Mucosa of descending colon (tissue), 3 donors: Measurements from ENCODE around the gene EGFLAM. TPM values are rescaled to one million over a fixed set of nuclear protein-coding genes. Genes with fewer than 3 reads are reported as not detected.

Source experiments
- ATAC-seq: fragments of 200-7000 bp; cut with Tn5 transposase; one replicate; pipeline ENCODE4 v1.9.1; 2020; ENCODE audit warnings: mild to moderate bottlenecking, moderate library complexity
- DNase-seq, 3 donors: peaks; one replicate each; pipeline ENCODE4 v3.0.0-alpha.2; 2020
- H3K36me3 ChIP-seq: fragments of 200-600 bp; one replicate; pipeline ENCODE4 v1.8.0; 2021; ENCODE audit warnings: low read depth, mild to moderate bottlenecking
- H3K4me1 ChIP-seq: fragments of 200-600 bp; one replicate; pipeline ENCODE4 v1.8.0; 2021; ENCODE audit warnings: low read depth, mild to moderate bottlenecking
- H3K4me3 ChIP-seq: fragments of 200-600 bp; one replicate; pipeline ENCODE4 v1.8.0; 2021; ENCODE audit warnings: mild to moderate bottlenecking
- H3K9me3 ChIP-seq: fragments of 200-600 bp; one replicate; pipeline ENCODE4 v1.8.0; 2021; ENCODE audit warnings: mild to moderate bottlenecking
- CTCF ChIP-seq: fragments of 200-600 bp; IDR thresholded peaks from one replicate; pipeline ENCODE4 v1.8.0; 2022; ENCODE audit warnings: antibody characterized with exemption, mild to moderate bottlenecking
- intact Hi-C, 2 donors: fragments of 100-400 bp; cut with DNase I in 1 of 2; cut with micrococcal nuclease in 1 of 2; formaldehyde crosslinking; loops; one replicate each; pipeline versions ENCODE4 v1.11.0 to v1.11.1; 2022; cut with DNase I, micrococcal nuclease
- total RNA-seq, 3 donors: library from RNA; stranded (reverse); fragmentation: NEBNext Ultra II Directional in 2 of 3; extraction: Animal tissue kit (Norgen Biotek cat#: 25700) in 2 of 3; gene quantifications; one replicate each; pipeline versions ENCODE4 v1.2.1 to v1.2.4, GENCODE V29; 2021 to 2023
- donor health status: DM: no; HTN: no; CAD: no; lungs with moderate emphysema.
- donor health status: DM: no; HTN: no; CAD: no.
- donor health status: DM: no; HTN: yes; CAD: no.

EGFLAM gene
- total RNA-seq, 3 donors from 2014 or later, result 0.46 to 2.1 (median 0.84) TPM

GRCh38 chr5:38347040-38347763 is 88.8 kb downstream of the EGFLAM start:
- no peak for TF ChIP-seq CTCF
- H3K4me3 ChIP-seq, result no peak overlapping the region
- H3K4me1 ChIP-seq, result no peaks in the 10 kb centered on the region
- ATAC-seq (no peak), DNase-seq (no peak)
- H3K36me3 ChIP-seq, result no peaks in the 10 kb centered on the region
- intact Hi-C loops, result no loop called here
- H3K9me3 ChIP-seq, result no peaks in the 10 kb centered on the region

DNA sequence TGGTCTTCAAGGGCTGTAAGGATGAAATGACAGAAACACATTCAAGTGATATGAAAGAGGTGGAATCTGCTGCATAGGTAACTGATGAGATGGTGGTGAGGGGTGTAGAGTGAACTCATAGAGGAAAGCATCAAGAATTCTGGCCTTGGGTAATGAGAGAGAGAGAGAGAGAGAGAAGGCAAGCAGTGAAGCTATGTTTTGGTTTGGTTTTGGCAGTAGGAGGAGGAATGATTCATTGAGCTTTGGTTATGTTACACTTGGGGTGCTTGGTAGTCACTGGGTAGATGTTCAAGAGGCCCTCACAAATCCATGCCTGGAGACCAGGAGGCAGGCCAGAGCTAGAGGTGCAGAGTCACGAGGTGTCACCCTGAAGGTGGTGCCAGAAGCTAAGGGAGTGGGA is 89.5 kb downstream of the EGFLAM start:
- intact Hi-C loops, result no loop called here
- Histone ChIP-seq H3K9me3 (no peaks in the 10 kb centered on the region), H3K4me1 (no peaks in the 10 kb centered on the region), H3K4me3 (no peak overlapping the region), H3K36me3 (no peaks in the 10 kb centered on the region)
- no peak for ATAC-seq
- DNase-seq, result no peak
- TF ChIP-seq CTCF, result no peak

DNA sequence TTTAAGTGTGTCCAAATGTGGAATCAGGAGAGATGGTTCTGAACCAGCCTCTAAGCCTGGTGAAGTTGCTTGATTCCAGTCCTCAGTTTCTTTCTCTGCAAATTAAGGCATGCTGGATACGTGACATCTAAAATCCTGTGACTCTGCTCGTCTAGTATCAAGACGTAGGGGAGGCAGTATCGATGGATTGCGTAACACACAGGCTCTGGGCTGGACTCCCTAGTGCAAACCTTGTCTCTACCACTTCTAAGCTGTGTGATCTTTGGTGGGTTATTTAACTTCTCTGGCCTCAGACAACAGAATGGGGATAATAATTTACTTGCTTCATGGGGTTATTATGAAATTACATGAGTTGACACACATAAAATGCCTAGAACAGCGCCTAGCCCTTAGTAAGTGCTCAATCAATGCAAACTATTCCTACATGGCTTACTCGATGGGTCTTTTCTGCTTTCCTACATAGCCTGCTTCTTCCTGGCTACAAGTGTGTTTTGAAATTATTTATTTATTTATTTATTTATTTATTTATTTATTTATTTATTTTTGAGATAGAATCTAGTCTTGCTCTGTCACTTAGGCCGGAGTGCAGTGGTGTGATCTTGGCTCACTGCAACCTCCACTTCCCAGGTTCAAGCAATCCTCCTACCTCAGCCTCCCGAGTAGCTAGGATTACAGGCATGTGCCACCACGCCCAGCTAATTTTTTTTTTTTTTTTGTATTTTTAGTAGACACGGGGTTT is 102.1 kb downstream of the EGFLAM start:
- intact Hi-C loops, result no loop called here
- Histone ChIP-seq H3K9me3 (no peaks in the 10 kb centered on the region), H3K4me1 (no peaks in the 10 kb centered on the region), H3K36me3 (no peaks in the 10 kb centered on the region), H3K4me3 (no peak overlapping the region)
- ATAC-seq (no peak), DNase-seq (no peak)
- TF ChIP-seq CTCF, result no peak

DNA sequence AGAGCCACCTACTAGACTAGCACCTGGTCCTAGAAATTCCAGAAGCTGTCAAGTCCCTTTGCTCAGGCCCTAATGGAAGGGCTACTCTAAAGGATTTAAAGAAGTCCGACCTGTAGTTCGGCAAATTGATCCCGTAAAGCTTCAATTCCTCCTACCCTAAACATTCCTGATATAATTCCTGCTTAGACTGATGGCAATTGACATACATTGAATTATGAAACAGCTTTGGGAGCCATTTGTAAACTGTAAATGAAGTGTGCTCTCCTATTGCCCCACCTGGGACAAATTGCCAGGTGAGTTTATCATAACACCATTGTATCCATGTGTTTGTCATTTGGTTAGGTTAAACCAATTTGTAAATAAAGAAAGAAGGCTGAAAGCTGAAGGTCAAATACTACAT is 104.4 kb downstream of the EGFLAM start:
- ATAC-seq (no peak), DNase-seq (no peak)
- Histone ChIP-seq H3K36me3 (no peaks in the 10 kb centered on the region), H3K4me3 (no peak overlapping the region), H3K9me3 (no peaks in the 10 kb centered on the region), H3K4me1 (no peaks in the 10 kb centered on the region)
- no peak for TF ChIP-seq CTCF
- intact Hi-C loops, result no loop called here

DNA sequence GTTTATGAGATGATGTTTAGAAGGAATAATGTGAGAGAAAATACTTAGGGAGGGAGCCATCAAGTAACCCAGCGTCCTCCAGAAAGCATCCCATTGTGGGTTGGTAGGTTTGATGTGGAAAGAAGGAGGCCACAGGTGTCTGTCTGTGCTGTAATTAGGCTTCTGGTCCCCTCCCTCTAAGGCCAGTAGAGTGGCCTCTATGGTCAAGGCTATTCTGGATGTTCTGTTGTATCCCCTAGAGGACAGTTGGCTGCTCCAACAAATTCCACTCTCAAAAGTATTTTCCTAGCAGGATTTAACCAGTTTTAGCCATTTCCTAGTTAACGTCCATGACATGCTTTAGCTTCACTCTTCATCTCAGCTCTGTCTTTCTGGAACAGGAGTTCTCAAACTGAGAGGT is 106.5 kb downstream of the EGFLAM start:
- H3K36me3 ChIP-seq, result no peaks in the 10 kb centered on the region
- intact Hi-C loops, result no loop called here
- ATAC-seq (no peak), DNase-seq (no peak)
- no peak overlapping the region for H3K4me3 ChIP-seq
- no peaks in the 10 kb centered on the region for H3K4me1 ChIP-seq
- no peak for TF ChIP-seq CTCF
- no peaks in the 10 kb centered on the region for H3K9me3 ChIP-seq
